Cerebellar cortex (tissue), 1 donor: ENCODE measurements around the gene L1CAM.

Experiments used
- DNase-seq: peaks from one replicate; pipeline ENCODE4 v3.0.0-alpha.2; 2015; ENCODE audit warnings: low spot score

The L1CAM gene, protein sequence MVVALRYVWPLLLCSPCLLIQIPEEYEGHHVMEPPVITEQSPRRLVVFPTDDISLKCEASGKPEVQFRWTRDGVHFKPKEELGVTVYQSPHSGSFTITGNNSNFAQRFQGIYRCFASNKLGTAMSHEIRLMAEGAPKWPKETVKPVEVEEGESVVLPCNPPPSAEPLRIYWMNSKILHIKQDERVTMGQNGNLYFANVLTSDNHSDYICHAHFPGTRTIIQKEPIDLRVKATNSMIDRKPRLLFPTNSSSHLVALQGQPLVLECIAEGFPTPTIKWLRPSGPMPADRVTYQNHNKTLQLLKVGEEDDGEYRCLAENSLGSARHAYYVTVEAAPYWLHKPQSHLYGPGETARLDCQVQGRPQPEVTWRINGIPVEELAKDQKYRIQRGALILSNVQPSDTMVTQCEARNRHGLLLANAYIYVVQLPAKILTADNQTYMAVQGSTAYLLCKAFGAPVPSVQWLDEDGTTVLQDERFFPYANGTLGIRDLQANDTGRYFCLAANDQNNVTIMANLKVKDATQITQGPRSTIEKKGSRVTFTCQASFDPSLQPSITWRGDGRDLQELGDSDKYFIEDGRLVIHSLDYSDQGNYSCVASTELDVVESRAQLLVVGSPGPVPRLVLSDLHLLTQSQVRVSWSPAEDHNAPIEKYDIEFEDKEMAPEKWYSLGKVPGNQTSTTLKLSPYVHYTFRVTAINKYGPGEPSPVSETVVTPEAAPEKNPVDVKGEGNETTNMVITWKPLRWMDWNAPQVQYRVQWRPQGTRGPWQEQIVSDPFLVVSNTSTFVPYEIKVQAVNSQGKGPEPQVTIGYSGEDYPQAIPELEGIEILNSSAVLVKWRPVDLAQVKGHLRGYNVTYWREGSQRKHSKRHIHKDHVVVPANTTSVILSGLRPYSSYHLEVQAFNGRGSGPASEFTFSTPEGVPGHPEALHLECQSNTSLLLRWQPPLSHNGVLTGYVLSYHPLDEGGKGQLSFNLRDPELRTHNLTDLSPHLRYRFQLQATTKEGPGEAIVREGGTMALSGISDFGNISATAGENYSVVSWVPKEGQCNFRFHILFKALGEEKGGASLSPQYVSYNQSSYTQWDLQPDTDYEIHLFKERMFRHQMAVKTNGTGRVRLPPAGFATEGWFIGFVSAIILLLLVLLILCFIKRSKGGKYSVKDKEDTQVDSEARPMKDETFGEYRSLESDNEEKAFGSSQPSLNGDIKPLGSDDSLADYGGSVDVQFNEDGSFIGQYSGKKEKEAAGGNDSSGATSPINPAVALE

GRCh38 chrX:153885968-153886903 is at the start of gene L1CAM:
TSS of gene L1CAM (minus strand) at chrX:153886173. CDS start at chrX:153875836, 10,337 bp downstream.
- no peak for DNase-seq

DNA sequence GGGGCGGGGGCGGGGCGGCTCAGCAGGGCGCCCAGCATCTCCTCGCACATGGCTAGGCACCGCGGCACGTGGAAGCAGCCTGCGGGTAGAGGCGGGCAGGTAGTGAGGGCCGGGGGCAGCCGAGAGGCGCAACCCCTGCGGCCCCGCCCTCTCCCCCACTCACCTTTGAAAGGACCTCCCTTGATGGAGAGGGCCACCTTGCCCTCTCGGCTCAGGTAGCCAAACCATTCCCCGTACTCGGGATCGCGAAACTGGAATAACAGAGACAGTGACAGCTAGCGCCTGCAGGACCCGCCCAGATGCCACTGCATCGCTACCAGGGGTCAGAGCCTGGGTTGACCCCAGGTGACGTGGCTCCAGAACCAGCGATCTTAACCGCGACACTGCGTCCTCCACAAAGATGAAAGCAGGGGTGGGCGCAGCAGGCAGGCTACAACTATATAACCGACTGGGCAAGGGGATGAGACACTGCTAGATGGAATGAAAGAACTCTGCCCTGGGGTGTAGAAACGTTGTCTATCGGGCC is 49.4 kb upstream of the L1CAM start:
- no peak for DNase-seq

- peak; percentile 59 for DNase-seq
These were observed 48.9 kb upstream of the L1CAM start, which contains the start of gene NAA10 for GRCh38 chrX:153934762-153935325. TSS of gene NAA10 (minus strand) at chrX:153935037. CDS start at chrX:153934904, 133 bp downstream.

DNA sequence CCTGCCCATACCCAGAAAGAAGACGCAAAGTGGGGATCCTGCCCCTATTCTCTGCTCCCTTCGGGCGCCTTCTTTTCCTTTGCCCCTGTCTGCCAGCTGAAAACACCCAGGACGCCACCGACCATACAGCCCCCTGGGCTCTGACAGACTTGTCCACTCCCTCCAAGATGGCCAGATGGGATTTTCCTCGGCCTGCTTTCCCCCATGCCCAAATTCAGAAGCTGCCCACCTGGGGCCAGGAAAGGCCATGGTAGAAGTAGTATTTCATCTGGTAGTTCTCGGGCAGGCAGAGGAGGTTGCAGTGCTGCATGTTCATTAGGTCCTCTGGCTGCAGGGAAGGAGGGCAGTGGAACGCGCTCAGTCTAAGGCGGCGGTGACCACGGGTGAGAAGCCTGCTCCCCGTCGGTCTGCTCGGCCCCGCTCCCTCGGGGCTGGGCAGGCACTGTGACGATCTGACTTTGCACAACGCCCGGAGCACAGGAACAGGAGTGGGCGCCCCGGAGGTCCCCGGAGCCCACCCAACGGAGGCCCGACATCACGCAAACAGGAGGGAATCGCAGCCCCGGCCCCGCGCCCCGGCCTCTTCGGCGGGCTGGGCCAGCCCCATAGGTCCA is 48.3 kb upstream of the L1CAM start:
- DNase-seq = no peak

DNA sequence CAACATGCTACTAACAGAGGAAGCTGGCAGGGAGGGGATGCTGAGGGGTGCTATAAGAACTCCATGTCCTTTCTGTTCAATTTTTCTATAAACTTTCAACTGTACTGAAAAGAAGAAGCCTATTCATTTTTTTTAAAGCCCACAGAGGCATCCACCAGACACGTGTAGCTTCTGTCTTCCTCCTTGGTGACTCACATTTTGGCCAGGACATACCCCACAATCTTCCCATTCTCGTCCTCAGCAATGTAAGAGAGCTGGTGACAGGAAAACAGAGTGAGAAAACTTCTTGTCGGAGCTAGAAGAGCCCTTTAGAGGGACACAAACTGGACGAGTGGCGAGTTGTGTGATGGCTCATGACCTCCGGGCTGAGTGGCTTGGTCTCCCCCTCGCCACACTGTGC is 47.8 kb upstream of the L1CAM start:
- no peak for DNase-seq

- no peak for DNase-seq
These were observed 46.4 kb upstream of the L1CAM start for GRCh38 chrX:153932220-153932915.

- no peak for DNase-seq
These were observed 45.8 kb upstream of the L1CAM start for GRCh38 chrX:153931748-153932147.

GRCh38 chrX:153931151-153931550 is 45.2 kb upstream of the L1CAM start:
- DNase-seq = no peak

DNA sequence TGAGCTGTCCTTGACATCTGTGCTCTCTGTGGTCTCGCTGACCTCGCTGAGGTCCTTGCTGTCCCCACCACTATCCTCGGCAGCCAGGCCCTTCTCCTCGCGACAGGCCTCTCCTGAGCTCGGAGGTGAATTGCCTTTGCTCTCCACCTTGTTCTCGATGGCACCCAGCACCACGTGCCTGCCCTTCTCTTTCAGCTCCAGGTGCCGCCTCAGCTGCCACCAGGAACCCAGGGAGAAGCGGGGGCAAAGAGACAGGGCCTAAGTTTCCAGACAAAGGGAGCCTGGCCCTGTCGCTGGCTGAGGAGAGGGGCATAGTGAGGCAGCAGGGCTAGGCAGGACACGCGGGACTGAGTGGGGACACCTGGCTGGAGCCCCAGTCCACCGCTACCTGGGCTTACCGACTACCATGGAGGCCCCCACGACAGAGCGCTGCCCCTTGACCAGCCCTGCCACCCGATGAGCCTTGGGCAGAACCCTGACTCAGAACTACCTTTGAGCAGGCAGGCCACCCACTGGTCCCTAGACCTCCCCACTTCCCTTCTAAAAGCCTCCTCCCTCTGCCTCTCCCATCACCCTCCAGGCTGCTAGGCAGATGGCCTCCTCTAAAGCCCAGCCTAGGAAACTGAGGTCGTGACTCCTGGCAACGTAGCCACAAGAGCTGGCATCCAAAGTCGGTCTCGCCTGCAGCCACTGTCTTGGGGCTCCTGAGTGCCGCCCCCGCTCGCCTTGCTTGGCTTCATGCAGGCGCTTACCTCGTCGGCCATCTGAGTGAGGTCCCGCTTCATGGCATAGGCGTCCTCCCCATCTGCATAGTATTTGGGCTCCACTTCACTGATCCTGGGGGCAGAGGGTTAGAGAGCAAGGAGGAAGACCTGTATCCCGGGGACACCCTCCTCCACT is 44.3 kb upstream of the L1CAM start:
- no peak for DNase-seq

DNA sequence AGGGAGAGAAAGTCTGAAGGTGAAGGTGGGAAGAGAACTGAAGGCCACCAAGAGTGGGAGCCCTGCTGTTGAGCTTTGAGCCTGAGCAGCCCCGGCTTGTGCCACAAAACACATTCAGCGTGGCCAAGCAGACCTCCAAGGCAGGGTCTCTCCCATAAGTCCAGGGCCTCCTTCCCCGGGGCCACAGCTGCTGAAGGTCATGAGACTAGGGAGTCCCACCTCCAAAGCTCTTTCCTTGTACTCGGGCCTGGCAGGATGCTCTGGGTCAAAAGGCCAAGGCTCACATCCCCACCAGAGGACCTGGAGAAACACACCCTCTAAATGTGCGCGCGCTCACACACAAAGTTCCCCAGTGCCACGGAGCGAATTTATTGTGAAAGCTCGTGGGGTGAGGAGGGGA is 43.6 kb upstream of the L1CAM start:
- no peak for DNase-seq

- no peak for DNase-seq
These were observed 42.9 kb upstream of the L1CAM start for GRCh38 chrX:153928846-153929245.

DNA sequence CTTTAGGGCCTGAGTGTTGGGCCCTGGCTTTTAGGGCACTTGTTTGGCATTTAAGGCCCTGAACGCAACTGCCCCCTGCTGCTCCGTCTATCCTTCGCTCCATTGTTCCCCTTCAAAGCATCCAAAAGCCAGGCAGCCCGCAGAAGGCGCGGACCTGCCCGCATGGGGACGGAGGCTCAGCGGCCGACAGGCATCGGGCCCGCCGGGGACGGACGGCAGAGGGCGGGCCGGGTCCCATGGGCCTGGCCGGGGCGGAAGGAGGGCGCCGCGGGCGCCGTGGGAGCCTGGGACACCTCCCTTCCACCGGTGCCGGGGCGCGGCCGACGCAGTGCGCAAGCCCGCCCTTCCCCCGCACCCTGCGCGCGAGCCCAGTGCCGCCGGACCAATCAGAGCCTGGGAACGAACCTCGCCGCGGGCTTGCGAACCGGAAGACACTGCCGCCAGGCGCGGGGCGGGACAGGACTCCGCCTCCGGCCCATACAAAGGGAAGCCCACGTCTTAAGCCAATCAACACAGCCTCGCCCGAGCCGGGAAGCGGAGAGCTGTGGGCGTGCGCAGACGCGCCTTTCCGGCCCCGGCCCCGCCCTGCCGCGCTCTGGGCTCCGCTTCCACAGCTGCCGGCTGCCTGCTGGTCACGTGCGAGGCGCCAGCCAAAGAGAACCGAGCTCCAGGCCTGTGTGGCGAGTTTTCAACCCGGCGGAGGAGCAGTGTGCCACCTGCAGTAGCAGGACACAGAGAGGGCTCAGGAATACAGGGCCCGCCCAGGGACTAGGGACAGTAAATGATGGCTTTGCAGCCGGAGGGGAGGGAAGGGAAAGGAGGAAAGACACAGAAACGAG is 42.2 kb upstream of the L1CAM start:
- DNase-seq = peak; percentile 94

DNA sequence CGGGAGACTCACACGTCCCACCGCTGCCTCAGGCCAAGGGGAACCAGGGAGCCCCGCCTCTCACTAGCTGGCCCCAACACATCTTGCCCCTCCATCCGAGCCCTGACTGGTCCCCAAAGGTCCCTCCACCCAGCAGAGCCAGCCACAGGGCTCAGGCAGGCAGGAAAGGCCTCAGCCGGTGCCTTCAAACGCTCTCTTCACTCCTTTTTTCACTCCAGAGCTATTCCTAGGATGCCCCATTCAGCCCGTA is 41.6 kb upstream of the L1CAM start:
- no peak for DNase-seq

DNA sequence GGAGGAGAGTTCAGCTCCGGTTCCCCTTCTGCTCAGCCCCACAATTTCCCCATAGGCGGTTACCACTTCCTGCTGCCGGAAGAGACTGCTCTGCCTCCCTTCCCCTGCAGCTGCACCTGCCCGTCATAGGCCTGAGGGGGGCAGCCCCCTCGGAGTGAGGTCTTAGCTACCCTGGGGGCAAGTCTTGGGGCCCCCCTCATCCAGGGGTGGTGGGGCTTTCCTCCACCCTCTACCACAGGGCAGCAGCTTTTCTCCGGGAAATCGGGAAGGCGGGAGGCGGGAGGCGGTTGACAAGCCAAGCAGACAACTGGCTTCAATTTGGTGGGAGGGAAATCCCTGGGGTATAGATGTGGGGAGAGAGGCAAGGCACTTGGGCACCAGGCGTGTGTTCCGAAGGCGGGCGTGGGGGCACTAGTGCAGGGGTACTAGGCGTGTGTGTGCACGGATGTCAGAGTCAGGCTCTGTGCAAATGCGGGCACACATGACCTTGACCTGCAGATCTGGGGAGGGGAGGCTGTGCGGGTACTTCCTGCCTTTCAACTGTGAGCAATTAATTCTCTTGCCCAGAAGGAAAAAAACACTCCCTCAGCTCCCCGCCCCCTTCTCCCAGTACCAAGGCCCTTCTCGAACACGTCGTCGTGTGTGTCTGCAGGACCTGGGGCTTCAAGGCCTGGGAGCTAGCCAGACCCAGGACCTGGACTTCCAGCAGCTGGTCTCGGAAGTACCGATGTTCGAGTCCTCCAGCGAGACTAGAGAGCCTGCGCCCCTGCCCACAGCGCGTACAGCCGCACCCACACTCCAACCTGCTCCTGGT is 41.1 kb upstream of the L1CAM start:
- DNase-seq = no peak

GRCh38 chrX:153926552-153926857 is 40.5 kb upstream of the L1CAM start:
- DNase-seq = no peak

- no peak for DNase-seq
These were observed 40.0 kb upstream of the L1CAM start, which contains the start of gene ARHGAP4 for GRCh38 chrX:153925739-153926551. TSS of gene ARHGAP4 (minus strand) at chrX:153926264. CDS start at chrX:153926202, 62 bp downstream.
